Memory B cell (primary cell): ENCODE measurements around the gene OR2T4.

Experiments
- ATAC-seq: fragments of 150-1000 bp; cut with Tn5 transposase; 2 replicates; pipeline ENCODE4 v1.10.0; 2021; ENCODE audit warnings: low read depth, mild to moderate bottlenecking, moderate library complexity
- DNase-seq, 2 donors: peaks; one replicate each; pipeline ENCODE4 v3.0.0; 2022; ENCODE audit warnings: low spot score in 2 of 2
- H3K27ac Mint-ChIP-seq: one replicate; pipeline ENCODE4 v1.8.0; 2022; ENCODE audit warnings: mild to moderate bottlenecking, moderate library complexity, mixed read lengths
- H3K27me3 Mint-ChIP-seq: one replicate; pipeline ENCODE4 v1.8.0; 2022; ENCODE audit warnings: mixed read lengths
- H3K36me3 Mint-ChIP-seq: one replicate; pipeline ENCODE4 v1.8.0; 2022; ENCODE audit warnings: mild to moderate bottlenecking, mixed read lengths
- H3K4me1 Mint-ChIP-seq: one replicate; pipeline ENCODE4 v1.8.0; 2022; ENCODE audit warnings: mixed read lengths
- H3K4me3 Mint-ChIP-seq: one replicate; pipeline ENCODE4 v1.8.0; 2022; ENCODE audit warnings: mild to moderate bottlenecking, moderate library complexity, mixed read lengths
- H3K9me3 Mint-ChIP-seq: one replicate; pipeline ENCODE4 v1.8.0; 2022; ENCODE audit warnings: mixed read lengths

OR2T4 gene, protein sequence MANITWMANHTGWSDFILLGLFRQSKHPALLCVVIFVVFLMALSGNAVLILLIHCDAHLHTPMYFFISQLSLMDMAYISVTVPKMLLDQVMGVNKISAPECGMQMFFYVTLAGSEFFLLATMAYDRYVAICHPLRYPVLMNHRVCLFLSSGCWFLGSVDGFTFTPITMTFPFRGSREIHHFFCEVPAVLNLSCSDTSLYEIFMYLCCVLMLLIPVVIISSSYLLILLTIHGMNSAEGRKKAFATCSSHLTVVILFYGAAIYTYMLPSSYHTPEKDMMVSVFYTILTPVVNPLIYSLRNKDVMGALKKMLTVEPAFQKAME

DNA sequence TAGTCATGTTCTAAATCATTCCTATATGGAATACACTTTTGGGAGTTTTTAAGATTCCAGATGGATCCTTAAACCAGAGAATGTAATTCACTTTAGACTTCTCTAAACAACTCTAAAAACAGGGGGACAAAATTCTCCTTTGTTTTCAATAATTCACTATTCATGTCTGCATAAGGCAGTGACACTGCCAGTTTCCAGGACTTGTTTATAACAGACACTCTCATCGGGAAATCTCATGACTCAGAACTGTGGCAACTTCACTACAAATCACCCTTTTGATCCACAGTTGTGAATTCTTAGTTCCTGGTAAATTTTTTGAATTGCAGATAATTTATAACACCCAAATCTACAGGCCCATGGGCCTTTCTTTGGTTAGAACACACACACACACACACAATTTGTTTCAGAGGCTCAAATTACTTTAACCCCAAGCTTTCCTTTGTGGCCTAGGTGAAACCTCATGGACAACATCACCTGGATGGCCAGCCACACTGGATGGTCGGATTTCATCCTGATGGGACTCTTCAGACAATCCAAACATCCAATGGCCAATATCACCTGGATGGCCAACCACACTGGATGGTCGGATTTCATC, at the start of gene OR2T4:
OR2T4 (plus strand) TSS at position 545 of the 595 bp plus-strand sequence; CDS start at position 545, 0 bp downstream.
- no peak within 1 kb of the TSS for H3K4me3 Mint-ChIP-seq
- ATAC-seq, result no peak
- H3K27me3 Mint-ChIP-seq, result peaks cover 8% of the 10 kb centered on the region
- no peak for DNase-seq
- no peaks in the 10 kb centered on the region for H3K9me3 Mint-ChIP-seq
- no peaks in the 10 kb centered on the region for H3K4me1 Mint-ChIP-seq
- H3K36me3 Mint-ChIP-seq, result no peaks in the 10 kb centered on the region
- H3K27ac Mint-ChIP-seq, result no peak within 1 kb of the TSS

DNA sequence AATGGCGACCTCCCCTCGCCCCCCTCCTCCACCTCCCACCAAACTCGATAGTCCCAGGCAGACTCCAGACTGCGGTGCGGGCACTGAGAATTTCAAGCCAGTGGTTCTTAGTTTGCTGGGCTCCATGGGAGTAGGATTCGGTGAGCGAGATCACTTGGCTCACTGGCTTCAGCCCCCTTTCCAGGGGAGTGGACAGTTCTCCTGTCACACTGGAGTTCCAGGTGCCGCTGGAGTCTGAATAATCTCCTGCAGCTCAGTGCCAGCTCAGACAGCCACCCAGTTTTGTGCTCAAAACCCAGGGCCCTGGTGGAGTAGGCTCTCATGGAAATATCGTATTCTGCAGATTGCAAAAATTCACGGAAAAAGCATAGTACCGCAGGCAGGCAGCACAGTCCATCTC, 44.7 kb upstream of the OR2T4 start:
- DNase-seq, result no peak
- Mint-ChIP-seq H3K27ac (no peak overlapping the region), H3K27me3 (peaks cover 10% of the 10 kb centered on the region), H3K4me3 (no peak overlapping the region), H3K9me3 (peaks cover 17% of the 10 kb centered on the region), H3K36me3 (peaks cover 3% of the 10 kb centered on the region), H3K4me1 (no peaks in the 10 kb centered on the region)
- no peak for ATAC-seq

DNA sequence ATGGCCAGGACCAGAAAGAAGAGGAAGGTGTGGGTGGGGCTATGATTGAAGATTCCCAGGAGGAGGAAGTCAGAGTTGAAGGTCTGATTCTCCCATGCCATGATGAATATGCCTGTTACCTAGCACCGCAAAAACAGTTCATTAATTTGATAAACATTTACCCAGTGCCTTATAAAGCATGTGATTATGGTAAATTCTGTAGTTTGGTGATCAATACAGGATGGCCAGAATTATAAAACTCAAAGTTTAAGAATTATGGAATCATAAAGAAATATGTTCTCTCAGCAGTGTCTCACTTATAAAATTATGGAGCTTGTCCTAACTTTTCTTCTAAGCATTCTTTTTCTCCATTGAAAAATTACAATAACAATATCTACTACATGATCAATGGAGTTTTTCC, 37.0 kb upstream of the OR2T4 start, which contains the start of gene OR2M7:
OR2M7 (minus strand) TSS at position 101 of the 400 bp plus-strand sequence; CDS start at position 101, 0 bp downstream.
- ATAC-seq, result no peak
- Mint-ChIP-seq H3K4me1 (no peaks in the 10 kb centered on the region), H3K27ac (no peak within 1 kb of the TSS), H3K36me3 (no peaks in the 10 kb centered on the region), H3K9me3 (peaks cover 1% of the 10 kb centered on the region), H3K4me3 (no peak within 1 kb of the TSS), H3K27me3 (peaks cover 5% of the 10 kb centered on the region)
- DNase-seq, result no peak

DNA sequence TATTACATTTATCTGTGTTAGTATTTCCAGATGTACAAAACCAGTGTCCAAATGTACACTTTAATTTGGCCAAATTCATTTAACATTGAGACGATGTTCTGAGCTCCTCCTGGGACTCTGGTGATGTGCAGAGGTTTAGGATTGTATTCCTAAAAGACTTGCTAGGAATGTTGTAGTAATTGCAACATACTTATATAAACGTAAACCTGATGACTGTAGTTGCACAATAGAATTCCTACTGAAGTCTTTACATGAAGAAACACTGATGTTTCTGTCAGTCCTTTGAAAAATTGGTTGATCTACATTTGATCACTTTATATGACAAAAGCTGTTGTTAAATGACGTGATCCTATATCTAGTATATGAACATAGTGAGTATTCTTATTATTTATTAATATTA, 18.0 kb upstream of the OR2T4 start:
- DNase-seq, result no peak
- no peaks in the 10 kb centered on the region for H3K4me1 Mint-ChIP-seq
- no peak overlapping the region for H3K4me3 Mint-ChIP-seq
- H3K9me3 Mint-ChIP-seq, result no peaks in the 10 kb centered on the region
- peaks cover 5% of the 10 kb centered on the region for H3K27me3 Mint-ChIP-seq
- H3K36me3 Mint-ChIP-seq, result no peaks in the 10 kb centered on the region
- ATAC-seq, result no peak
- H3K27ac Mint-ChIP-seq, result no peak overlapping the region

DNA sequence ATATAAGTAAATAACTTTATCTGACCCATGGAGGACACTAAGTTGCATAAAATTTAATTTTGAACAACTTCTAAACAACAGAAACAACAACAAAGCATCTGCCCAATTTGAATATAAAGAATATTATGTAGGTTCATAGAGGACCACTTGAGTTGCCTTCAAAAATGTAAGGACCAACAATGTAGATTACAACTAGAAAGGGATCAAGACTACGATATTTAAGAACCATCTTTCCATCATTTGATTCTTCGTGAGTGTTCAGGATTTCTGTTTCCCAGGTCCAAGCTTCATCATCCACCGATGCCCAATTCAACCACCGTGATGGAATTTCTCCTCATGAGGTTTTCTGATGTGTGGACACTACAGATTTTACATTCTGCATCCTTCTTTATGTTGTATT, 13.0 kb upstream of the OR2T4 start, which contains the start of gene OR14C36:
OR14C36 (plus strand) TSS at position 301 of the 400 bp plus-strand sequence; CDS start at position 301, 0 bp downstream.
- H3K9me3 Mint-ChIP-seq, result no peaks in the 10 kb centered on the region
- H3K36me3 Mint-ChIP-seq, result no peaks in the 10 kb centered on the region
- no peak for ATAC-seq
- no peak within 1 kb of the TSS for H3K4me3 Mint-ChIP-seq
- no peaks in the 10 kb centered on the region for H3K4me1 Mint-ChIP-seq
- H3K27me3 Mint-ChIP-seq, result peaks cover 9% of the 10 kb centered on the region
- DNase-seq, result no peak
- no peak within 1 kb of the TSS for H3K27ac Mint-ChIP-seq

DNA sequence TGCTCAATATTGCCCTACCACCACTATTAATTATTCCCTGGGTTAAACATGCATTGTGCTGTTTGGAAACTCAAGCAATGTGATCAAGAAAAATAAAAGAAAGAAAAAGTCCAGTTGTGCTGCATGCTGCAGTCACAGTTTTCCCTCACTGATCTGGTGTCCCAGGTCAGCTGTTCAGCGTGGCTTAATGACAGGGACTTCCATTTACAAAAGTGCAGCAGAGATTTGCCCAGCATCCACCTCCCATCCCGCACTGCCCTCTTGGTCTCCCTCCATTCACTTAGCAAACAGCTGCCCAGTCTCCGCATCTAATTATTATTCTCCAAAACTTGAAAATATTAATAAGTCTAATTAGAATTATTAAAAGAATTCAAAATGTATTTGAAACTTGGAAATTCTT, 2.0 kb upstream of the OR2T4 start:
- H3K27me3 Mint-ChIP-seq, result peaks cover 8% of the 10 kb centered on the region
- H3K4me3 Mint-ChIP-seq, result no peak overlapping the region
- no peak overlapping the region for H3K27ac Mint-ChIP-seq
- no peaks in the 10 kb centered on the region for H3K9me3 Mint-ChIP-seq
- no peak for ATAC-seq
- DNase-seq, result no peak
- H3K4me1 Mint-ChIP-seq, result no peaks in the 10 kb centered on the region
- no peaks in the 10 kb centered on the region for H3K36me3 Mint-ChIP-seq

DNA sequence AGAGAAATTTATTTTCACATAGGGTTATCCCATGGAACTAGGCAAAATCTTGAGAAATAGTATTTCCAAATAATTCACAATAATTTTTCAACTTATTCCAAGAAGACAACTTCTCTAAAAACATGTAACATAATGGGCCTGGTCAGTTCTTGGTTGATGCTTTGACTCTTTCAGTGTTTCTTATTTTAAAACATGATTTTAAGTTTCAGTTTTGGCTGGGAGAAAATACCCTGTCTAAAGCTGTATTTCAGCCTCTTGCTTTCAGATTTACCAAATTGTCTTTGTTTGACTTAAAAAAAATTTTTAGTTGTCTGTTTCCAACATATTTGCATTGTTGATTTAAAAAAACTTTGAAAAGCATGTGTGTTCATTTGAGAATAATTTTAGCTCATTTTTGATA, 5.1 kb downstream of the OR2T4 start:
- H3K27me3 Mint-ChIP-seq, result peaks cover 8% of the 10 kb centered on the region
- ATAC-seq (no peak), DNase-seq (no peak)
- H3K27ac Mint-ChIP-seq, result no peak overlapping the region
- H3K4me3 Mint-ChIP-seq, result no peak overlapping the region
- H3K9me3 Mint-ChIP-seq, result no peaks in the 10 kb centered on the region
- no peaks in the 10 kb centered on the region for H3K4me1 Mint-ChIP-seq
- no peaks in the 10 kb centered on the region for H3K36me3 Mint-ChIP-seq

DNA sequence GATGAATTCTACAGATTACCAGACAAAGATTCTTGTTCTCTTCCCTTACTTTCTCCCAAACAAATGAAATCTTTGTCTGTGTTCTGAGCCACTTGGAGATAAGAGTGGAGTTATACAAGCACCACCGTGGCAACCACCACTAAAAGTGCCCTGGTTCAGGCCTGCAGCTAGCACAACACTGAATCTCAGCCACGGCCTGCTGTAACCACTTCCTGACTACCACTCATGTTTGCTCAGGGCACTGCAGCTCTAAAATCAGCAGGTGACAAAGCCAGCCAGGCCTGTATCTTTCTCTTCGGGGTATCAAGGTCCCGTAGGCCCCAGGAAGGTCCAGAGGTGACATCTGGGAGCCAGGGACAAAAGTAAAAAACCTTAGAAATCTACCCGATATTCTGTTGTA, 10.9 kb downstream of the OR2T4 start:
- no peaks in the 10 kb centered on the region for H3K36me3 Mint-ChIP-seq
- ATAC-seq (no peak), DNase-seq (no peak)
- H3K4me1 Mint-ChIP-seq, result no peaks in the 10 kb centered on the region
- H3K27ac Mint-ChIP-seq, result no peak overlapping the region
- H3K9me3 Mint-ChIP-seq, result no peaks in the 10 kb centered on the region
- no peak overlapping the region for H3K4me3 Mint-ChIP-seq
- H3K27me3 Mint-ChIP-seq, result peaks cover 1% of the 10 kb centered on the region

DNA sequence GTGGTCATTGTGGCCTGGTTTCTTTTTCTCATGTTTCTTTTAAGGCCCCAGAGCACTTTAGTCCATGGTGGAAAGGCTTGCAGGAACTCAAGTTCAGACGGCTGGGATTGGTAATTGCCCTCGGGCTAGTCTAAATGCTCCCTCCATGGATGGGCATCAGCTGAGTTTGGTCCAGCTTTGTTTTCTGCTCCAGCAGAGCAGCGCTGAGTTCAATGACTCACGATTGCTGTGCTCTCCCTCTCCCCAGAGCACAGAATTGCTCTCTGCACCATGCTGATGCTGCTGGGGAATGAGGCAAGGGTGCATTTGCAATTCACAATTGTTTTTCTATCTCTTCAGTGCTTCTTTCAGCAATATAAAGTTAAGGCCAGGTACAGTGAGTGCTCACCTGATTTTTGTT, 12.3 kb downstream of the OR2T4 start:
- H3K27ac Mint-ChIP-seq, result no peak overlapping the region
- no peaks in the 10 kb centered on the region for H3K36me3 Mint-ChIP-seq
- H3K4me3 Mint-ChIP-seq, result no peak overlapping the region
- ATAC-seq (no peak), DNase-seq (no peak)
- H3K9me3 Mint-ChIP-seq, result no peaks in the 10 kb centered on the region
- H3K27me3 Mint-ChIP-seq, result peaks cover 1% of the 10 kb centered on the region
- H3K4me1 Mint-ChIP-seq, result no peaks in the 10 kb centered on the region

DNA sequence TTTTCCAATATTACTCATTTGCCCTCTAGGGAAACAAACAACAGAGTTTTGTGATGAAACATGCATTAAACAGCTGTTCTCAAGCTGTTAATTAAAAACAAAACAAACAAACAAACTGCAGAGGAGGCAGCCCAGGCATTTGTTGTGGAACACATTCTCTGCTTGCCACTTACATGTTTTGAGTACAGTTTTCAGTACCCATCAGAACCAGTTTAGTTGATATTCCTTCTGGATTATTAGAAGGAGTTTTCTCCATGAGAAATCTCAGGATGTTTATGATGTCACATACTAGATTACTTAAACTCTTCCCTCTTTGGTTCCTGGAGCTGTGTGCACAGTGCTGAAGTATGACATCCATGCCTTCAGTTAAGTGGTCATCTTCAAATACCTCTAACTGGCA, 14.0 kb downstream of the OR2T4 start, which contains the start of gene OR2T6:
OR2T6 (plus strand) TSS at position 301 of the 400 bp plus-strand sequence. CDS start 11,863 bp downstream, outside the sequence.
- no peak within 1 kb of the TSS for H3K4me3 Mint-ChIP-seq
- no peak within 1 kb of the TSS for H3K27ac Mint-ChIP-seq
- ATAC-seq (no peak), DNase-seq (no peak)
- no peaks in the 10 kb centered on the region for H3K9me3 Mint-ChIP-seq
- no peaks in the 10 kb centered on the region for H3K36me3 Mint-ChIP-seq
- H3K4me1 Mint-ChIP-seq, result no peaks in the 10 kb centered on the region
- H3K27me3 Mint-ChIP-seq, result peaks cover 1% of the 10 kb centered on the region

DNA sequence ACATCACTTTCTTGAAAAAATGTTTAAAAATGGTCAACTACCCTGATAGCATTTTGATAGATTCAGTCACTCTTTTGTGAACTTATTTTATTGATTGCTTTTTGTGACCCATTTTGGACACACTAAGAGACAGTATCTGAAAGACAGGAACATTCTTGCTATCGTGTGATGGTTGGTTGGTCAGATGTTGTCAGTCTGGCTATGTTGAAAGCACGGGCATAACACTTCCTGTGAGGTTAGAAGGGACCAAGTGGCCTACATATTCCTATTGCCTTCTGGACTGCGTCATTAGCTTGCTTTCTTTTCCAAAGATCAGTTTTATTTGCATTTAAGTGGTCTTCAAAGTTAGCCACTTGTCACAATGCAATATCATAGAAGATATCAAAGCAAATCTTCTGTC, 15.5 kb downstream of the OR2T4 start:
- no peaks in the 10 kb centered on the region for H3K36me3 Mint-ChIP-seq

DNA sequence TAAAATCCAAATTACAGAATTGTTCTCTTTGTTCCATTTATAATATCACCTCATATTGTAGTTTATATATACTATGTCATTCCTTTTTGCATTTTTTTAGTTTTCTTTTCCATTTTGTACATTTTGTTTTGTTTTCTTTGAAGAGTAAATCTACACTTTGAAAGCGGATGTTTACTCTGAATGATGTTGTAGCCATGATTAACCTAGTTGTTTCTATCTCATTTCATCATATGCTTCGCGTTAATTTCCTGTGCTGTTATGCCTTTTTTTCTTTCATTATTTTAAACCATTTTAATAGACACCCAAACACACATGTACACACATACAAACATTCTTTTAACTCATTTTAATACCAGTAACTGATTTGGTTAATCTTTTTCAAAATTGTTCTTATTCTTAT, 19.4 kb downstream of the OR2T4 start:
- ATAC-seq (no peak), DNase-seq (no peak)
- no peak overlapping the region for H3K27ac Mint-ChIP-seq
- no peaks in the 10 kb centered on the region for H3K4me1 Mint-ChIP-seq
- no peaks in the 10 kb centered on the region for H3K36me3 Mint-ChIP-seq
- H3K4me3 Mint-ChIP-seq, result no peak overlapping the region
- H3K9me3 Mint-ChIP-seq, result no peaks in the 10 kb centered on the region
- peaks cover 3% of the 10 kb centered on the region for H3K27me3 Mint-ChIP-seq

More for the DNA sequence above, 15.5 kb downstream of the OR2T4 start:
- H3K9me3 Mint-ChIP-seq, result no peaks in the 10 kb centered on the region
- peaks cover 1% of the 10 kb centered on the region for H3K27me3 Mint-ChIP-seq
- H3K27ac Mint-ChIP-seq, result no peak overlapping the region
- no peak for DNase-seq
- no peak overlapping the region for H3K4me3 Mint-ChIP-seq
- H3K4me1 Mint-ChIP-seq, result no peaks in the 10 kb centered on the region
- no peak for ATAC-seq

DNA sequence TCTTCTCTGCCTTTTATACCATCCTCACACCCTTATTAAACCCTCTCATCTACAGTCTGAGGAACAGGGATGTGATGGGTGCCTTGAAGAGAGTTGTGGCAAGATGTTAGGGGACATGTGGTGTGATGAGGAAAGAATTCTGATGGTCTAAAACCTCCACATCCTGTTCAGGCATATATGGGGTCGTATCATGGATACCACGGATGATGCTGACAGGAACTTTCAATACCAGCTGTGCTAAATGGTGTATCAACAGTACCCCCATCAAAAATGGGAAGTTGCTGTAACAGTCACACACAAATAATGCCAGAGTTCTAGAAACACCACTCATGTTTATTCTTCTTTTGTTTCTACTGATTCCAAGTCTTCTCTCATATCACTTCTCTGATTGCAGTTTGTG, 27.0 kb downstream of the OR2T4 start:
- ATAC-seq, result no peak
- no peak overlapping the region for H3K4me3 Mint-ChIP-seq

DNA sequence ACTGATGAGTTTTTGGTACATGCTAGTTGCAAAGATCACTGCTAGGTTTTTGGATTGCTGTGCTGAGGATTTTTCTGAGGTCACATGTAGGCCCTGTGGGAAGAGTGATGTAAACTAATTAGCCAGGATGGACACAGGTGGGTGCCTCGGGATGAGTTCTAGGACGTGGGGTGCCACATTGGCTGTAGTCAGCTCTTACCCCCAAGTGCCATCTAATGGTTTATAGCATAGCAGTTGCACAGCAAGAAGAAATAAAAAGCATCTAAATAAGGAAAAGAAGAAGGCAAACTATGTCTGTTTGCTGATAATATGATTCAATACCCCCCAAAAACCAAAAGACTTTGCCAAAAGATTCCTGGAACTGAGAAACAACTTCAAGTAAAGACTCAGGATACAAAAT, 31.6 kb downstream of the OR2T4 start:
- Mint-ChIP-seq H3K27ac (no peak overlapping the region), H3K27me3 (peaks cover 11% of the 10 kb centered on the region), H3K4me1 (no peaks in the 10 kb centered on the region), H3K36me3 (no peaks in the 10 kb centered on the region), H3K4me3 (no peak overlapping the region), H3K9me3 (peaks cover 4% of the 10 kb centered on the region)
- no peak for DNase-seq
- ATAC-seq, result no peak

More for the DNA sequence above, 27.0 kb downstream of the OR2T4 start:
- Mint-ChIP-seq H3K27me3 (peaks cover 20% of the 10 kb centered on the region), H3K27ac (no peak overlapping the region), H3K9me3 (no peaks in the 10 kb centered on the region), H3K36me3 (no peaks in the 10 kb centered on the region), H3K4me1 (no peaks in the 10 kb centered on the region)
- no peak for DNase-seq
